CD1c-positive myeloid dendritic cell (primary cell): ENCODE measurements around the gene WDR64.
"Not testable (repeated sequence)": the region's sequence is repeated elsewhere in the genome, so short reads cannot be mapped to it uniquely, and the experiment has no call there.

Experiments used
- DNase-seq: peaks from one replicate; pipeline ENCODE4 v3.0.0-alpha.2; 2016; ENCODE audit errors: extremely low spot score

WDR64 gene

DNA sequence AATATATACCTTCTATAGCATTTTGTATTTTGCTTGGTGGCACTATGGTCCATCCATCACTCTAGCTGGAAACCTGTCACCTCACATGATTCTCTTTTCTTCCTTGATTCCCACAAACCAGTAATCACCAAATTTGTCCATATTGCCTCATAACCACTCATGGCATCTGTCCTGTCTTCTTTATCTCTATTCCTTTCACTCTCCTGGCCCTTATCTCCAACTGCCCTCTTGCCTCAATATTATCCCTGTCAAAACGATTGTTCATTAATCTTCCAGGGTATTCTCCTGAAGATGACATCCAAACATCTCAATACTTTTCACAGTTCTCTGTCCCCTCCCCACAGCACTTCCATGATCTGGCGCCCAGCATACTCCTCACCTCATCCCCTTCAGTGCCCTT, 46.1 kb downstream of the WDR64 start:
- DNase-seq: no peak

DNA sequence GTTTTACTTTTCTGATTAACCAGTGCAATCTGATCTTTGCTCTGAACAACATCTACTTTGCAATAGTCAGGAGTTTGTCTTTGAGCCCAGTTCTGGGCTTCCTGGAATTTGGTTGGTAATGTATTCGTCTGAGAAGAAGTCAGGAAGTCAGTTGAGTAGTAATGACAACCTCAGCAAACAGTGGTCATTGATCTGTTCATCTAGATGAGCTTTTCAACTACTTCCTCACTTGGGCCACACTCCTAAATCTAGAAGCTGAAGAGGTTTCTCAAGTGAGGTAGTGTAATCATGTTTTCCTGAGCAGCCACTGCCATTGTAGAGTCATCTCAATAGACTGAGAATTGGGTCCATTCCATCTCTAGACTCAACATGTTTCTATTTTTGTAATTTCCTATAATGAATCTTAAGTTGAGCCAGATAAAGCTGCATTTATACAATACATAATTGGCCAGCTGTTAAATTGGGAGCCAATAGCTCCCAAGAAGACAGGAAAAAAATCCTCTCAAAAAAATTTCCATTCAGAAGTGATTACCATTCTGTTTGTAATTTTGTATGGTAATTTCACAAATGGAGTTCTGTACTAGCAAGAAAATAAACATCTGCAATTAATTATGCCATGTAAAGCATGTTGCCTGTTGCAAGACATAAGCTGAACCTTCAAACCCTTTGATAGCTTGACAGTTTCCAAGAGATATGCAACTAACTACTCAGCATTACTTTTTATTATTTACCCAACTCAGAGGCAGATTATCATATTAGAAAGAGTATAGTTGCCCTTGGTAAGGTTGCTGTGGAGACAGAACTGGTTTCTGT, 49.6 kb downstream of the WDR64 start:
- no peak for DNase-seq

DNA sequence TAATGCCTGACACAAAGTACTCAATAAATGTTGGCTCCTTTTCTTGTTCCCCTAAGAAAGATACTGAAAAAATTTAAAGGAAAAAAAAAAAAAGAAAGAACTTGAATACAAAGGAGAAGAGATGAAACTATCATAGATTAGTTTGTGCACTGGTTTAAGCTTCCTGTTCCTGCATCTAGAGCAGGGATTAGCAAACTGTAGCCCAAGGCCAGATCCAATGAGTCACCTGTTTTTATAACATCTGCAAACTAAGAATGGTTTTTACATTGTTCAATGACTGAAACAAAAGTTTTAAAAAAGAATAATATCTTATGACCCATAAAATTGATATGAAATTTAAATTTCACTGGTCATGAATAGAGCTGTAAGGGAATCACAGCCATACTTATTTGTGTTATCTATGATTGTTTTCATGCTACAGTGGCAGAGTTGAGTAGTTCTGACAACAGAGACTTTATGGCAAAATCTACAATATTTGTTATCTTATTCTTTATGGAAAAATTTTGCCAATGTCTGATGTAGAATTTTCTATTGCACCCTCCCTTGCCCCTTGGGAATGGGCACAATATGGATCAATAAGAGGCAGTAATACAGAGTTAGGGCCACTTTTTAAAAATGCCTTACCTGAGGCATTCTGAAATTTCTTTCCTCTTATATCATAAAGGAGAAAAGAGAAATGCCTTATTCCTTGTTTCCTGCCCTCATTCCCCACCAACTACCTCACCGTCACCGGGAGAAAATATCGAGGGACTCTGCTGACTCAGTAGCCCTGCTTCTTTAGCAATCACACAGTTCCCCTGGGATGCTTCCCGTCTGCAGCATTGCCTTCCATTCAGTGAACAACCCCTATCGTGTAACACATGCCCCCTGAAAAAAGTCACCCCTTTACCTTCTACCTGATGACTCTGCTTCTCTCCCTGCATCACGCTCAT, 50.6 kb downstream of the WDR64 start:
- no peak for DNase-seq

- DNase-seq: not testable (repeated sequence)
Observed at GRCh38 chr1:241703739-241704138, 51.7 kb downstream of the WDR64 start.

GRCh38 chr1:241706257-241706656, 54.2 kb downstream of the WDR64 start:
- no peak for DNase-seq

- DNase-seq: no peak
Observed at GRCh38 chr1:241706967-241707366, 54.9 kb downstream of the WDR64 start.

DNA sequence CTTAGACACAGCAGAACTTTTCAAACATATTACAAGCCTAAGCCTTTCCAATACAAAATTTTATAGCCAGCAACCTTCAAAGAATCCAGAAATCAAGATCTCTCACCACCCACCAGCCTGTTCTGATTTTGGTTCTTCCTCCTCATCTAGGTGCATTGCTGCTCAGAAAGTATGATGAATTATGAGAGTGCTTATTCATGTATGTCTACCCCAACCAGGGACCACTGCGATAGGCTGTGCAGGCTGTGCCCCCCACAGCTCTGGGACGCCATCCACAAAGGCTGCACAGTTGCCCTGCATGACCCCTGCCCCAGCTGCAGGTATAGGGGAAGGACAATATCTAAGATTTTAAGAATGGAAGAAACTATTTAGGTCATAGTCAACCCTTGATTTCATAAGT, 55.4 kb downstream of the WDR64 start:
- no peak for DNase-seq

DNA sequence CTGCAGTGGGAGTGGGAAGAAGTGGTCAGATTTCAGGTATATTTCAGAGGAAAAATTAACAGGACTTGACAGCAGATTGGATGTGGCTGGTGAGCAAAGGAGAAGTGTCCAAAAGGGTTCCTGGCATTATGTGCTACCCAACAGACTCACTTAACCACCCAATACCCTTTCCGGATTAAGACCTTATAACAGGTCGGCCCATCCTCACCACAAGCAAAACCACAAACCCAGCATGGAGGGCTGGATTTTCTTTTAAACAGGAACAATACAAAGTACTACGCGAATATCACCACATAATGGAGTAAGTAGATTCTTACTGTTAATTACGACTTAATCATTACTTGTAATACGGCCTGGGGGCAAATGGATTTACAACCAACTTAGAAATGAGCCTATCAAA, 59.2 kb downstream of the WDR64 start:
- no peak for DNase-seq

DNA sequence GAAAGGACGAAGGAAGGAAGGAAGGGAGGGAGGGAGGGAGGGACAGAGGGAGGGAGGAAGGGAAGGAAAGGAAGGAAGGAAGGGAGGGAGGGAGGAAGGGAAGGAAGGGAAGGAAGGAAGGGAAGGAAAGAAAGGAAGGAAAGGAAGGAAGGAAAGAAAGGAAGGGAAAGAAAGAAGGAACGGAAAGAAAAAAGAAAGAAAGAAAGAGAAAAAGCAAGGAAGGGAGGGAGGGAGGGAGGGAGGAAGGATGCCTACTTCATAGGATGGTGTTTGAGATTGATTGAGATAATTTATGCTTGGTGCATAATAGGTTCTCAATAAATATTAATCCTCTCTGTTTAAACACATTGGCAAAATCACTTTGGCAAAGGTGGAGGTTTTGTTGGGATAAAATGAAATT, 61.2 kb downstream of the WDR64 start:
- no peak for DNase-seq

DNA sequence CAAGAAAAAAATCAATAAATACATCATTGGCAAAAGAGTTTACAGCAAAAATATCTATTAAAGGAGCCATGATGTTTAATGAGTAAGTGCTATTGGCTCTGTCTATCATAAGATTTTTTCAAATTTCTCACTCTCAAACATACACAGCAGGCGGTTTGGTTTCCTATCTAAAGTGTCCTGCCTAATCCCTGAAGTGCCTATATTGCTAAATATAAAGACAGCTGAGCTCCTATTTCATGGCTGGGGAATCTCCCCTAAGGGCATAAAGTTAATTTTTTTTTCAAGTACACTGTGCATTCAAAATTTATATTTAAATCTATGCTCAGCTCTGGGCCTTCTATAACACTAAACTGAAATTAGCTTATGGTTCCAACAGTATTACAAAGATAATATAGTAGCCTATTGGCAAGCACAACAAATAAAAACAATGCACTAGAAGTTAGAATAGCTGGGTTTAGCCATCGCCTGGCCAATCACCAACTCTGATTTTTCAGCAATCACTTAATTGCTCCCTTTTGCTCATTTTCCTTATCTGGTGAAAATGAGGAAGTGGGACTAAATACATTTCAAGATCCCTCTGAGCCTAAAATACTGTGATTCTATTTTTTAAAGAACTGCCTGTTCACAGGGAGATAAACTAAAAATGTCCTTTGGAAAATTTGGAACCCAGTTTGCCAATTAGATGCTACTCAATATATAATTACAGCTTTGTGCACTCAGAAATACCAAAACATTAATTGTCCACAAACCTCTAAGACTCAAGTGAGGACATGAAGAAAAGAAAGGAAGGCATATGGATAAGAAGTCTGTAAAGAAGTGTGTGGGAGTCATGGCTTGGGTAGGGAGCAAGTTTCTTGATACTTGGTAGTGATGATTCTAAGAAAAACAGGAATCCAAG, 62.5 kb downstream of the WDR64 start:
- DNase-seq: peak; percentile 6

- no peak for DNase-seq
Observed at GRCh38 chr1:241715435-241715834, 63.4 kb downstream of the WDR64 start.

DNA sequence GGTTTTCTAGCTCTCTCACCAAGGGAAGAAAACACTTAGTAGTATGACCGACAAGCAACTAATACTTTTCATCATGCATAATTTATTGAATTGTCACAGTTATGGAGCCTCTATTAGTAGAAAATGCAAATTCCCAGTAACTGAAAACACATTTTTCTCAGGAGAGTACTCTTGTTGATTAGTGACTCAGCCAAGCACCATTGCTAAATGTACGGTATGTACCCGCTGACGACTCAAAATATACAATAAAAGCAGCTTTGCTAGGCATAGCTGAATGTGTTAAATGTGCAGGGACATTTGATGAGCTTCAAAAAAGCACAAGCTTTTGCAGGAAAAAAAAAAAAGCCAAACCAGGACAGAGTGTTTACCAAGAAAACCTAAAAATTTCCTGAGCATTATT, 63.9 kb downstream of the WDR64 start:
- no peak for DNase-seq

DNA sequence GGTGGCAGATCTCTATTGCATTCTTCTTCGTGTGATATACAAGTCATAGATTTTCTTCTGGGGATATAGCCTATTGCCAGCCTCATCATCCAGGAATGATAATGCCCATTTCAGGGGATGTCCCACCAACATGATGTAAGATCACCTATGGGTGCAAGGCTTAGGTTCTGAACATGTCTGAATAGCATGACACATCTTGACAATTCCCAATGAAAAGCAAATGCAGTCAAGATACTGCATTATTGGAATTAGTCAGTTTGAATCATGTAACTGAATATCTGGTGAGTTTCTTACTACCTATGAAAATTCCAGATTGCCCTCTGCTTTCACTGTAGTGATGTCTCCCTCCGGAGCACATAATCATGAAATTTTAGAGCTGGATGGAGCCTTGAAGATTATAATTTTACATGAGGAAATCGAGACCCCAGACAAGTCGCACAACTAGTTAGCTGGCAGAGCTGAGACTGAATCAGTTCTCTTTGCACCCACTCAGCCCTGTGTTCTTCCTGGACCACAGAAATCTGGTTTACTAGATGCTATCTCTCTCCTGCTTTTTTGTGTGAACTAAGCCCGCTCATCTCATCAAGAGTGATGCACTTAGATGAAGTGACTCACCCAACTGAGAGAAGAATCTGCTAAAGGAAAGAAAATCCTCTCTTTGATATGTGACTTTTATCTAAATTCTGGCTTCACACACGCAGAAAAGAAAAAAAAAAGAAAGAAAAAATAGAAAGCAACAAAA, 65.0 kb downstream of the WDR64 start:
- no peak for DNase-seq

- no peak for DNase-seq
Observed at GRCh38 chr1:241717975-241718374, 65.9 kb downstream of the WDR64 start.

DNA sequence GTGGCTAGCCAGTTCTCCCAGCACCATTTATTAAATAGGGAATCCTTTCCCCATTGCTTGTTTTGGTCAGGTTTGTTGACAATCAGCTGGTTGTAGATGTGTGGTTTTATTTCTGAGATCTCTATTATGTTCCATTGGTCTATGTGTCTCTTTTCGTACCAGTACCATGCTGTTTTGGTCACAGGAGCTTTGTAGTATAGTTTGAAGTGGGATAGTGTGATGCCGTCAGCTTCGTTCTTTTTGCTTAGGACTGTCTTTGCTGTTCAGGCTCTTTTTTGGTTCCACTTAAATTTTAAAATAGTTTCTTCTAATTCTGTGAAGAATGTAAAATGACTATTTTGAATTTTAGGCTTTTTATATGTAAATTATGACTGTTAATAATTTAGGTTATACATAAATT, 68.9 kb downstream of the WDR64 start:
- no peak for DNase-seq

DNA sequence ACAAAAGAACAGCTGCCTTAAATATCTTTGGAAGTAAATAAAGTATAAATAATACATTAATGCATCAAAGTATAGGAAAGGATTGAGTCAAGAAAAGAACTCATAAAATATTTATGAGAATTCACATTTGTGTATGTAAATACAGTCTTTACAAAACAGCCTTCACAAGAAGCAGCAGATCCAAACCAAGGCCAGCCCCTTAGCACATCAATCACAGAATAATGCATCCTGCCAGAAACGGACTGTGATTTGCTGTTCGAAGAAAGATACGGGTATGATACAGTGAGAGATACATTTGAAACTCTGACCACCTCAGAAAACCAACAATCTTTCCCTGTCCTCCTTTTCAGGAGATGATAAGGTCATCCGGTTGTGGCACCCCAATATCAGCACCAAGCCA, 70.9 kb downstream of the WDR64 start:
- no peak for DNase-seq

DNA sequence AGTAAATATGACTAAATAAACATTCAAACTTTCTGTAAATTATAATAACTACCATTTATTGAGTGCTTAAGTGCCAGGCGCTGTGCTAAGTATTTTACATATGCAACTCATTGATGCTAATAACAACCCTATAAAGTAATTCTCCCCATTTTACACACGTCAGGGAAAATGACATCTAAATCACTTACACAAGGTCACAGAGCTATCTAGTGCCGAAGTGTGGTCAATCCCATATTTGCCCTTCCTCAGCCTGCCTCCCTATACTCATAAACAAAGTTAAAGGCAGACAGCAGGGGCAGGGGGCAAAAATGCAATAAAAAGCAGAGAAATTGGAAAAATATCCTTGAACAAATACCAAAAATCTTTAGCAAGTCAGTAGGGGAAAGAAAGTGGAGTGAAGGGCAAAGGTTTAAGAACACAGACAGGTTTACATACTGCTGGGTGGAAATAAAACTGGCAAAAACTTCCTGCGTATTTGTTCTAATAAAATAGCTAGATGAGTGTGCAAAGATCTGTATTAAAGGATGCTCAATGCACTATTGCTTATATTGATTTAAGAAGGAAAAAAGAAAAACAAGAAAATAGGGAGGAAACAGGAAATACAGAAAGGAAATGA, 72.8 kb downstream of the WDR64 start:
- no peak for DNase-seq

GRCh38 chr1:241730031-241730430, 78.0 kb downstream of the WDR64 start:
- DNase-seq: no peak

- DNase-seq: no peak
Observed at GRCh38 chr1:241733899-241734298, 81.8 kb downstream of the WDR64 start.

GRCh38 chr1:241734533-241734932, 82.5 kb downstream of the WDR64 start:
- no peak for DNase-seq

- not testable (repeated sequence) for DNase-seq
Observed at GRCh38 chr1:241735493-241735926, 83.4 kb downstream of the WDR64 start.
